Stomach (tissue), 9 donors: Measurements from ENCODE around the gene IKZF4. TPM values are rescaled to one million over a fixed set of nuclear protein-coding genes. Genes with fewer than 3 reads are reported as not detected.
"Not testable (repeated sequence)": the region's sequence is repeated elsewhere in the genome, so short reads cannot be mapped to it uniquely, and the experiment has no call there.

Experiments used
- DNase-seq, 2 donors: peaks; one replicate each; pipeline versions ENCODE4 v3.0.0 to v3.0.0-alpha.2; 2013 to 2019
- H3K27ac ChIP-seq, 5 donors: fragments of 200-600 bp in 4 of 5; sonication (generic) in 4 of 5; one replicate each; pipeline ENCODE4 v1.5.1; 2013 to 2019; ENCODE audit warnings: mild to moderate bottlenecking in 1 of 5, moderate library complexity in 1 of 5
- H3K27me3 ChIP-seq, 3 donors: fragments of 200-600 bp; sonication (generic); one replicate each; pipeline ENCODE4 v1.5.1; 2017 to 2019; ENCODE audit warnings: mixed run types in 1 of 3
- H3K36me3 ChIP-seq, 4 donors: fragments of 200-600 bp; sonication (generic); 1 replicate in 3 of 4; 2 replicates in 1 of 4; pipeline ENCODE4 v1.5.1; 2016 to 2019
- H3K4me1 ChIP-seq, 4 donors: fragments of 200-600 bp; sonication (generic); one replicate each; pipeline ENCODE4 v1.5.1; 2016 to 2019
- H3K4me3 ChIP-seq, 4 donors: fragments of 200-600 bp; sonication (generic) in 3 of 4; one replicate each; pipeline ENCODE4 v1.5.1; 2016 to 2019; ENCODE audit warnings: mild to moderate bottlenecking in 1 of 4
- H3K9me3 ChIP-seq, 4 donors: fragments of 200-600 bp; sonication (generic); one replicate each; pipeline ENCODE4 v1.5.1; 2016 to 2019
- CTCF ChIP-seq, 7 experiments: fragments of 450-650 bp in 4 of 7; fragments of 200-600 bp in 3 of 7; sonication (generic) in 3 of 7; IDR thresholded peaks; one replicate each; pipeline ENCODE4 v1.5.1; 2016 to 2019; ENCODE audit warnings: antibody characterized with exemption in 7 of 7, control low read depth in 2 of 7, mild to moderate bottlenecking in 1 of 7
- EP300 ChIP-seq: sonication (generic); formaldehyde crosslinking; IDR thresholded peaks from one replicate; pipeline ENCODE4 v1.6.1; 2017; ENCODE audit warnings: antibody characterized with exemption
- POLR2A ChIP-seq, 4 donors: fragments of 450-650 bp; IDR thresholded peaks; one replicate each; pipeline ENCODE4 v1.6.1; 2016; ENCODE audit warnings: antibody characterized with exemption in 4 of 4, control low read depth in 2 of 4, mild to moderate bottlenecking in 1 of 4, moderate library complexity in 1 of 4
- POLR2AphosphoS5 ChIP-seq, 3 donors: sonication (generic); formaldehyde crosslinking; IDR thresholded peaks; one replicate each; pipeline ENCODE4 v1.6.1; 2016; ENCODE audit warnings: antibody characterized with exemption in 3 of 3
- WGBS, 5 donors: extraction: QIAGEN DNeasy Blood & Tissue Kit in 3 of 5; methylation state at CpG; one replicate each; pipeline versions ENCODE4 v1.1.5 to v1.1.7; 2013 to 2018; 5-methylcytosine and 5-hydroxymethylcytosine counted together
- intact Hi-C: fragments of 100-400 bp; cut with DNase I; formaldehyde crosslinking; loops from one replicate; pipeline ENCODE4 v1.15.1; 2023; ENCODE audit warnings: low total_unique reads
- polyA plus RNA-seq, 3 donors: library from polyadenylated mRNA; stranded (reverse); fragments of 200-250 nt; gene quantifications; one replicate each; pipeline ENCODE4 v1.2.3, GENCODE V29; 2013
- total RNA-seq, 5 donors: library from RNA; depleted of rRNA; stranded (reverse); fragments of >200 nt; gene quantifications; one replicate each; pipeline versions ENCODE4 v1.1.0 to v1.2.3, GENCODE V29; 2014 to 2016
- donor health status: healthy with polysubstance abuse.
- donor health status: Bipolar disorder and iron deficiency.
- donor health status: healthy.

The IKZF4 gene
- total and polyA plus RNA-seq, 8 donors, result 1.5 to 15.6 (median 2.9) TPM

DNA sequence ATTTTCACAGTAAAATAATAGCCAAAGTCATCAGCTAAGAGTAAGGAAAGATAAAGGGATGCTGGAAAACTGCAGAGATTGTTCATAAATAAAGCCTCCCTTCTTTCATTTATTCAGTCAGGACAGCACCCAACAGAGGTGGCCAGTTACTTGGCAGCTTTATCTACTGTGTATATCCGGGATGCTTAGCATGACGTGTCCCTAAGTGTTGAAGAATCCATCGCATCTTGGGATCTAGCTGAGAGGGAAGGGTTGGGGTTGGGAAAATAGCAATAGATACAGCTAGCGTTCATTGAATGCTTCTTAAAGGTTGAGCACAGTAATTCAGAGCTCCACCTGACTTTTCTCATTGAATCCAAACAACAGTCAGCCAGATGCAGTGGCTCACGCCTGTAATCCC lies 53.6 kb downstream of the IKZF4 start:
- H3K36me3 ChIP-seq, result no peaks in the 10 kb centered on the region
- H3K27me3 ChIP-seq, result no peaks in the 10 kb centered on the region
- DNase-seq, result no peak
- TF ChIP-seq EP300, result no peak
- WGBS, 5 donors, result 82 to 90% (median 85%) methylated on average over 5 of the region's 5 CpGs
- H3K27ac ChIP-seq, result no peak overlapping the region
- intact Hi-C loops, result no loop called here
- H3K9me3 ChIP-seq, result no peaks in the 10 kb centered on the region
- H3K4me3 ChIP-seq, result no peak overlapping the region
- peaks cover 4 to 10% (median 9%) of the 10 kb centered on the region in 4 donors for H3K4me1 ChIP-seq

- intact Hi-C loops, H3K36me3 ChIP-seq, H3K4me3 ChIP-seq, H3K9me3 ChIP-seq, DNase-seq: not testable (repeated sequence)
- H3K4me1 ChIP-seq, result peaks cover 13 to 30% (median 26%) of the 10 kb centered on the region in 4 donors
- peak overlapping the region in 1 of 5 donors; percentile 96 for H3K27ac ChIP-seq
- peaks cover 0 to 15% (median 6%) of the 10 kb centered on the region in 3 donors for H3K27me3 ChIP-seq
- 84 to 89% (median 87%) methylated on average over 9 of the region's 9 CpGs for WGBS, 5 donors
Measured at GRCh38 chr12:56077966-56078365, 57.1 kb downstream of the IKZF4 start.

DNA sequence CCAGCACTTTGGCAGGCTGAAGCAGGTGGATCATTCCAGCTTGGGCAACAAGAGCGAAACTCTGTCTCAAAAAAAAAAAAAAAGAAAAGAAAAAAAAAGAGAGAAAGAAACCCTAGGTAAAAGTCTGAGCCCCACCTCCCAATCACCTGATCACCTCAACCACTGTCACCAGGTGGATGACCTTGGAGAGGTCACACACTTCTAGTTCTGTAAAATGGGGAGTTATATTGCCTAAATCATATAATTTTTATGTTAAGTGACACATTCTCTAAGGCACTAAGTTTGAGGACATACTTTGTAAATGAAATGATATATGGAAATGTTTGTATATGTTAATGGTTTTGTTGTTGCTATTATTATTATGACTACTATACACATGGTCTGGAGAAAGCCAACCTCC lies 57.6 kb downstream of the IKZF4 start:
- peak overlapping the region; percentile 92 to 98 (median 93) for H3K27ac ChIP-seq
- WGBS, 5 donors, result 94 to 100% (median 100%) methylated on average over 1 of the region's 1 CpG

GRCh38 chr12:56078931-56079722 lies 58.3 kb downstream of the IKZF4 start:
- DNase-seq, result peak; percentile 95
- Histone ChIP-seq H3K4me1 (peaks cover 18 to 42% (median 34%) of the 10 kb centered on the region in 4 donors), H3K36me3 (peaks cover 0 to 8% (median 3%) of the 10 kb centered on the region in 4 donors), H3K27ac (peak overlapping the region; percentile 92 to 98 (median 93)), H3K9me3 (no peaks in the 10 kb centered on the region), H3K27me3 (peaks cover 0 to 15% (median 6%) of the 10 kb centered on the region in 3 donors), H3K4me3 (peak overlapping the region; percentile 55 to 73 (median 66))
- 1 to 4% (median 1%) methylated on average over 24 to 50 of the region's 50 CpGs for WGBS, 5 donors
- intact Hi-C loops, result no loop called here
- TF ChIP-seq POLR2A (IDR thresholded peaks at IDR 0.05) (peak in 1 of 4 donors; percentile 58), CTCF (IDR thresholded peaks at IDR 0.05) (peak in 5 of 7 experiments; percentile 68 to 86 (median 83)), POLR2AphosphoS5 (IDR thresholded peaks at IDR 0.05) (peak; percentile 18 to 74 (median 55)), EP300 (no peak)

More for the DNA sequence above, 57.6 kb downstream of the IKZF4 start:
- DNase-seq, result no peak
- Histone ChIP-seq H3K4me1 (peaks cover 13 to 34% (median 29%) of the 10 kb centered on the region in 4 donors), H3K9me3 (no peaks in the 10 kb centered on the region), H3K36me3 (peaks cover 0 to under 1% (median 0%) of the 10 kb centered on the region in 4 donors), H3K27me3 (peaks cover 0 to 15% (median 6%) of the 10 kb centered on the region in 3 donors), H3K4me3 (peak overlapping the region in 1 of 4 donors; percentile 73)
- TF ChIP-seq POLR2AphosphoS5 (IDR thresholded peaks at IDR 0.05) (no peak), POLR2A (IDR thresholded peaks at IDR 0.05) (no peak), EP300 (no peak), CTCF (IDR thresholded peaks at IDR 0.05) (no peak)
- intact Hi-C loops, result no loop called here

DNA sequence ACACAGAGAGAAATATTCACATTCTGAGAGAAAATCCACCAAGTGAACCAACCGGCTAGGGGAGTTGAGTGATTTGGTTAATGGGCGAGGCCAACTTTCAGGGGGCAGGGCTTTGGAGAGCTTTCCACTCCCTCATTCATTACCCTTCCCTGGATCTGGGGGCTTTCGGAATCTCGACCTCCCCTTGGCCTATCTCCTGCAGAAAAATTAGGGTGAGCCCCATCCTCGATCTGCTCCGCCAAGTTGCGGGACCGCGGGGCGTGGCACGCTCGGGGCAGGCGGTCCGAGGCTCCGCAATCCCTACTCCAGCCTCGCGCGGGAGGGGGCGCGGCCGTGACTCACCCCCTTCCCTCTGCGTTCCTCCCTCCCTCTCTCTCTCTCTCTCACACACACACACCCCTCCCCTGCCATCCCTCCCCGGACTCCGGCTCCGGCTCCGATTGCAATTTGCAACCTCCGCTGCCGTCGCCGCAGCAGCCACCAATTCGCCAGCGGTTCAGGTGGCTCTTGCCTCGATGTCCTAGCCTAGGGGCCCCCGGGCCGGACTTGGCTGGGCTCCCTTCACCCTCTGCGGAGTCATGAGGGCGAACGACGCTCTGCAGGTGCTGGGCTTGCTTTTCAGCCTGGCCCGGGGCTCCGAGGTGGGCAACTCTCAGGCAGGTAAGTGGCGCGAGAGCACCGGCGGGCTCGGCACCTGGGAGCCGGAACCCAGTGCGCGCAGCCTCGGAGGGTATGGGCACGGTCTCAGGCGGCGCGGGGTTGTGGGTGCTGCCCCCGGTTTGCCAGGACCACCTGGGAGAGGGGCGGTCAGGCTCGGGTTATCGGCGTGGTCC lies 59.1 kb downstream of the IKZF4 start, which contains the start of gene ERBB3:
Gene ERBB3 (plus strand): TSS at position 443 of the 833 bp plus-strand sequence. CDS start 136 bp downstream, at position 579.
- intact Hi-C loops, result no loop called here
- WGBS, 5 donors, result 0 to 1% (median 1%) methylated on average over 48 to 59 of the region's 59 CpGs
- H3K36me3 ChIP-seq, result peaks cover 0 to 15% (median 7%) of the 10 kb centered on the region in 4 donors

More for the DNA sequence above, 59.1 kb downstream of the IKZF4 start, which contains the start of gene ERBB3:
- peak within 1 kb of the TSS; percentile 55 to 73 (median 66) for H3K4me3 ChIP-seq
- H3K4me1 ChIP-seq, result peaks cover 20 to 50% (median 39%) of the 10 kb centered on the region in 4 donors
- peak in 3 of 7 experiments; percentile 8 to 37 (median 32) for TF ChIP-seq CTCF (IDR thresholded peaks at IDR 0.05)
- TF ChIP-seq EP300, result no peak
- peak in 2 of 4 donors; percentile 53 to 97 for TF ChIP-seq POLR2A (IDR thresholded peaks at IDR 0.05)
- peak in 2 of 3 donors; percentile 84 to 93 for TF ChIP-seq POLR2AphosphoS5 (IDR thresholded peaks at IDR 0.05)
- H3K27me3 ChIP-seq, result peaks cover 0 to 15% (median 6%) of the 10 kb centered on the region in 3 donors
- H3K9me3 ChIP-seq, result no peaks in the 10 kb centered on the region
- peak within 1 kb of the TSS; percentile 92 to 98 (median 93) for H3K27ac ChIP-seq
- DNase-seq, result peak; percentile 89 to 95
